Measurements from ENCODE around the gene CYP2U1. TPM values are rescaled to one million over a fixed set of nuclear protein-coding genes. Genes with fewer than 3 reads are reported as not detected.
"Not testable (repeated sequence)": the region's sequence is repeated elsewhere in the genome, so short reads cannot be mapped to it uniquely, and the experiment has no call there.

CYP2U1 gene
- polyA plus RNA-seq, 1 donor from 2014 or later = 9.8 TPM

DNA sequence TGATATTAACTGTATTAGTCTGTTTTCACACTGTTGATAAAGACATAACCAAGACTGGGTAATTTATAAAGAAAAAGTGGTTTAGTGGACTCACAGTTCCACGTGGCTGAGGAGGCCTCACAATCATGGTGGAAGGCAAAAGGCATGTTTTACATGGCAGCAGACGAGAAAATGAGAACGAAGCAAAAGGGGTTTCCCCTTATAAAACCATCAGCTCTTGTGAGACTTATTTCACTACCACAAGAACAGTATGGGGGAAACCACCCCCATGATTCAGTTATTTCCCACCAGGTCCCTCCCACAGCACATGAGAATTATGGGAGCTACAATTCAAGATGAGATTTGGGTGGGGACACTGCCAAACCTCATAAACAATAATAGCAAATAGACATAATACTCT is 26.3 kb upstream of the CYP2U1 start:
- H3K4me1 Mint-ChIP-seq, H3K36me3 Mint-ChIP-seq, H3K27ac Mint-ChIP-seq, H3K4me3 Mint-ChIP-seq, H3K27me3 Mint-ChIP-seq: not testable (repeated sequence)
- peaks cover 0 to 10% (median 0%) of the 10 kb centered on the region in 3 donors for H3K9me3 Mint-ChIP-seq

DNA sequence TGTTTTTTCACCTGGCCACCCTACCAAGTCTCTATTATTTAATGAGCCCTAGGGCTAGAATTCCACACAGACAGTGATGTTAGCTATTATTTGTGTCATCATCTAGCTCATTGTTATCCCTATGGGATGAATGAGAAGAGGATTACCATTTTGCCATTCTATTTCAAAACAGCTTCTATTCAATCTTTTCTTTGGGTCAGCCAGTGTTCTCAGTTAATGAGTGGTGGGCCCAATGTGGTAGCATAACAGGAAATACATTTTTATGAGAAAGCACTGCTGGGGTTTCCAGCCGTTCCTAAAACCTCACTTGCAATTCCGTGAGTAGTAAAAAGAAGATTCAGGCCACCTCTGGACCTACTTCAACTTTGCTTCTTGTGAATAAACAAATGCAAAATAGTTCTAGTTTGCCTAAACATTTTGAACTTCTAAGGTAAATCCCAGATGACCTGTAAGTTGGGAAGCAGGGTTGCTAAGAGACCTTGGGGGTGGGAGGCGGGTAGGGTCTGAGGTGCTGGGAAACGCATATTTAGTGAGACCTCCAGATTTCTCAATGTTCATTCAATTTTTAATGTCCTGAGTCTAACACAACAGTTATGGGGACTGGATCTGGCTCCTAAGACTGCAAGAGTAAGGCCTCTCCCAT is 24.8 kb upstream of the CYP2U1 start:
- Mint-ChIP-seq H3K27me3 (peaks cover 5% of the 10 kb centered on the region), H3K27ac (no peak overlapping the region), H3K9me3 (peaks cover 0 to 10% (median 0%) of the 10 kb centered on the region in 3 donors), H3K4me3 (no peak overlapping the region), H3K36me3 (no peaks in the 10 kb centered on the region), H3K4me1 (no peaks in the 10 kb centered on the region)

DNA sequence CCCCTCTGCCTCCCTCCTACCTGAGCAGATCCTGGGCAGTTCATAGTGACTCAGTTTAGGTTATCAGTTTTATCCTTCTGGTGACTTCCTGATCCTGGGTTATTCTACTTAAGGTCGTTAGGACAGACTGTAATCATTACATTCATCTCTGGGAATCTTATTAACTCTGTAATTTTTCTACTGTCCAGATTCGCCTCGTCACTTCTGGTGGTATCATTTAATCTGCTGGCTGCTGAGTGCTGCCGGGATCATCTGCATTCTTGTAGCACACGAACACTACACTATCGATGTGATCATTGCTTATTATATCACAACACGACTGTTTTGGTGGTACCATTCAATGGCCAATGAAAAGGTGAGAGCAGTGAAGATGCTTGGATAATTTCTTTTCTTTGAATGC is 23.0 kb upstream of the CYP2U1 start:
- no peaks in the 10 kb centered on the region for H3K36me3 Mint-ChIP-seq

DNA sequence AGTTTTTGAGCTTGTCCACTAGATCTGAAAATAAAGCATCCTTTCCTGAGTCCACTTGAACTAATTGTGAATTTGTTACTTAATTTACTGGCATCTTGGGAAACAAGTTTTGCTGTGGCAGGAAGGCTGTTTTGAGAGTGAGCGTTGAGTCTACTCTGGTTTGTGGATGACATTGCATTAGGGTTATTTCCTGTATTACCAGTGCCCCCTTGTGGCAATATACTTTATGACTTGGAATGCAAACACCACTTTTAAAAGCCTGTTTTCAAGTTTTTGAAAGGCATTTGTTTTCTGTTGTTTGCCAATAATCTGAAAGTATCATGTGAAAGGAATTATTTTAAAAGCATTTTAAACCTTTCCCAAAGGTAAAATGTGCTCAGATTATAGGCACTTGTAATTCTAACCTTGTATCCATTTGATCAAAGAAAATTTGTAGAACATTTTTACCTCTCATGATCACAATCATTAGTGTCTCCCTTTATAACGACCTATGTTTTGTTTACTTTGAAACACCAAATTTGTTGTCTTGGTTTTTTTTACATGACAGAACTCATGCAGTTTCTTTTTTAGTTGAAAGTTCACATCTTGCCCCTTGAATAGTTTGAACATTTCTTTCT is 18.0 kb upstream of the CYP2U1 start:
- H3K9me3 Mint-ChIP-seq = no peaks in the 10 kb centered on the region
- no peaks in the 10 kb centered on the region for H3K36me3 Mint-ChIP-seq
- H3K27me3 Mint-ChIP-seq = peaks cover 5% of the 10 kb centered on the region
- H3K4me3 Mint-ChIP-seq = no peak overlapping the region
- H3K27ac Mint-ChIP-seq = no peak overlapping the region
- peaks cover 0 to 2% (median 2%) of the 10 kb centered on the region in 3 donors for H3K4me1 Mint-ChIP-seq

More for the DNA sequence above, 23.0 kb upstream of the CYP2U1 start:
- no peak overlapping the region for H3K4me3 Mint-ChIP-seq
- H3K27ac Mint-ChIP-seq = no peak overlapping the region
- H3K4me1 Mint-ChIP-seq = peaks cover 0 to 2% (median 2%) of the 10 kb centered on the region in 3 donors
- H3K9me3 Mint-ChIP-seq = peaks cover 0 to 10% (median 0%) of the 10 kb centered on the region in 3 donors
- peaks cover 2% of the 10 kb centered on the region for H3K27me3 Mint-ChIP-seq

DNA sequence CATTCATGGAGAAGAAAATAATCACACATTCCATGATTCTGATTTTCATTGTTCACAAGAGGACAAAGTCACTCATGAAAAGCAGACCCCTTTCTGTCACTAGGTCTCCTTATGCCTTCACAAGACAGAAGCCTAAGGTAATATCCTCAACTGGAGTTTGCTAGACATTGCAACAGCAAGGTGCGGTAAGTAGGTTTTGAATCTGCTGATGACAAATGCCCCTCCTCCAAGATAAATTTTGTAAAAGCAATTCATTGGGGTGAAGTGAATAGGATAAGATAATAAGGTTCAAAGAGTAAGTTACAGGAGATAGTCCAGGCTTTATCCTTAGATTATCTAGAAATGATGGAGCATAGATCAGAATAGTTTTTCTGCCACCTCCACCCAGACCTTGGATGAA is 16.1 kb upstream of the CYP2U1 start:
- Mint-ChIP-seq H3K27ac (no peak overlapping the region), H3K27me3 (peaks cover 3% of the 10 kb centered on the region), H3K4me1 (peaks cover 0 to 2% (median 2%) of the 10 kb centered on the region in 3 donors), H3K9me3 (peaks cover 2 to 8% (median 2%) of the 10 kb centered on the region in 3 donors), H3K36me3 (no peaks in the 10 kb centered on the region), H3K4me3 (no peak overlapping the region)

DNA sequence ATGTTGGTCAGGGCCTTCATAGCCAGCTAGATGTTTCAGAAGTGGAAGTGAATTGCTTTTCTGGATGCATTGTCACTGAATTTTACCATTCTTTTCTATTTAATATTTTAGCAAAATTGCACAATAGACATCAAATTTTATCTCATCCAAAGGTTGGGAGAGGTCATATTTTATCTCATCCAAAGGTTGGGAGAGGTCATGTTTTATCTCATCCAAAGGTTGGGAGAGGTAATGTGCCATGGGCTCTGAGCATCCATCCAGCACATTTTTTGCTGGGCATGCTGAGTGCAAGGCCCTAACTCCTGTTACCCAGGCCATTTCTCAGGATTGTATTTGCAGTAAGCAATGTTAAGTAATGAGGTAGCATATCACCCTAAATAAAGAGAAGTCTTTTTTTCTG is 14.7 kb upstream of the CYP2U1 start:
- peaks cover 3% of the 10 kb centered on the region for H3K36me3 Mint-ChIP-seq
- no peak overlapping the region for H3K4me3 Mint-ChIP-seq
- H3K27me3 Mint-ChIP-seq = peaks cover 3% of the 10 kb centered on the region

DNA sequence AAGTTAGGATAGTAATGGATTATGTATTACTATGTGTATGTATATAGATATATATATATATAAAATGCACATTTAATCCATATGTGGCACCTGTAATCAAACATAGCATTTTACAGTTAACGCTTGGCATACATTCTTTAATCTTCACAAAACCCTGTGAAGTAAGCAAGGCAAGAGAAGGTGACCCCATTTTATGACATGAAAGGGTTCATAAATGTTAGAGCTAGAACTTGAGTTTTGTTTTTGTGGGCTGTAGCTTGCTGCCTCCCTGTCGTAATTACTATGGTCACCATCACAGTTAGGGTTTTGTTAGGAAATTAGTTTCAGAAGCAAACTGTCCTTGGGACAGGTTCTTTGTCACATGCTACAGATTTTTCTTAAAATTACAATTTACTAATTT is 13.8 kb upstream of the CYP2U1 start:
- peaks cover 6% of the 10 kb centered on the region for H3K36me3 Mint-ChIP-seq
- H3K4me1 Mint-ChIP-seq = peaks cover 0 to 2% (median 2%) of the 10 kb centered on the region in 3 donors
- no peak overlapping the region for H3K27ac Mint-ChIP-seq
- H3K9me3 Mint-ChIP-seq = peaks cover 2 to 11% (median 6%) of the 10 kb centered on the region in 3 donors
- no peak overlapping the region for H3K4me3 Mint-ChIP-seq
- peaks cover 3% of the 10 kb centered on the region for H3K27me3 Mint-ChIP-seq

More for the DNA sequence above, 14.7 kb upstream of the CYP2U1 start:
- Mint-ChIP-seq H3K4me1 (peaks cover 0 to 2% (median 2%) of the 10 kb centered on the region in 3 donors), H3K9me3 (peaks cover 2 to 11% (median 6%) of the 10 kb centered on the region in 3 donors), H3K27ac (no peak overlapping the region)

DNA sequence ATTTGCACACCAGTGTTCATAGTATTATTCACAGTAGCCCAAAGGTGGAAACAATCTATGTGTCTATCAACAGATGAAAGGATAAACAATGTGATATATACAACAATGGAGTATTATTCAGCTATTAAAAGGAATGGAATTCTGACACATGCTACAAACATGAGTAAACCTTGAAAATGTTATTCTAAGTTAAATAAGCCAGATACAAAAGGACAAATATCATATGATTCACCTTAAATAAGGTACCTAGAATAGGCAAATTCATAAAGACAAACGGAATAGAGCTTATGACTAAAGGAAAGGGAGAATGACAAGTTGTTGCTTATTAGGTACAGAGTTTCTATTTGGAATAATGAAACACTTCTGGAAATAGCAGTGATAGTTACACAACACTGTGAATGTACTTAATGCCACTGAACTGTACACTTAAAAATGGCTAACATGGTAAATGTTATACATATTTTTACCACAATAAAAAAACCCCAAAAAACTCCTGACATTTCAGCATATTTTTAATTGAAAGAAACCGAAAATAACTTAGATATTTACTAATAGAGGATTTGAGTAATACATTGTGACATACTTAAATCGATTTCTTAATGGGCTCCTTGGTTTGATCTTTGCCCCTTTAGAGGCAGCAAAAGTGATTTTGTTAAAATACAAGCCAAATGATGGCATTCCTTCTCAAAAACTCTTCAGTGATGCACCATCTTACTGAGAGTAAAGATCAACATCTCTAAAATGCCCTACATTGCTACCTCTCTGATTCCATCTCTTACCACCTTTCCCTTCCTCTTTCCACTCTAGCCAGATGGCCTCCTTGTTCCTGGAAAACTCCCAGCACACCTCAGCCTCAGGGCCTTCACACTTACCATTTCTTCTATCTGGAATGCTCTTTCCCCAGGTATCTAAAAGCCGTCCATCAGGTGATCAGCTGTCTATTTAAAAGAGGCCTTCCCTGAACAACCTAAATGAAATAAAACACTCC is 8.6 kb upstream of the CYP2U1 start:
- H3K27ac Mint-ChIP-seq = no peak overlapping the region

DNA sequence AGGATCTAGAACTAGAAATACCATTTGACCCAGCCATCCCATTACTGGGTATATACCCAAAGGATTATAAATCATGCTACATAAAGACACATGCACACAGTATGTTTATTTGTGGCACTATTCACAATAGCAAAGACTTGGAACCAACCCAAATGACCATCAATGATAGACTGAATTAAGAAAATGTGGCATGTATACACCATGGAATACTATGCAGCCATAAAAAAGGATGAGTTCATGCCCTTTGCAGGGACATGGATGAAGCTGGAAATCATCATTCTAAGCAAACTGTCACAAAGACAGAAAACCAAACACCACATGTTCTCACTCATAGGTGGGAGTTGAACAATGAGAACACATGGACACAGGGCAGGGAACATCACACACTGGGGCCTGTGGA is 5.6 kb upstream of the CYP2U1 start:
- not testable (repeated sequence) for H3K9me3 Mint-ChIP-seq, H3K4me1 Mint-ChIP-seq, H3K36me3 Mint-ChIP-seq, H3K27ac Mint-ChIP-seq, H3K27me3 Mint-ChIP-seq
- H3K4me3 Mint-ChIP-seq = peak overlapping the region in 1 of 4 donors; percentile 28

More for the DNA sequence above, 8.6 kb upstream of the CYP2U1 start:
- H3K9me3 Mint-ChIP-seq = peaks cover 2 to 11% (median 6%) of the 10 kb centered on the region in 3 donors
- no peak overlapping the region for H3K4me3 Mint-ChIP-seq
- no peaks in the 10 kb centered on the region for H3K4me1 Mint-ChIP-seq
- H3K27me3 Mint-ChIP-seq = no peaks in the 10 kb centered on the region
- peaks cover 6% of the 10 kb centered on the region for H3K36me3 Mint-ChIP-seq

DNA sequence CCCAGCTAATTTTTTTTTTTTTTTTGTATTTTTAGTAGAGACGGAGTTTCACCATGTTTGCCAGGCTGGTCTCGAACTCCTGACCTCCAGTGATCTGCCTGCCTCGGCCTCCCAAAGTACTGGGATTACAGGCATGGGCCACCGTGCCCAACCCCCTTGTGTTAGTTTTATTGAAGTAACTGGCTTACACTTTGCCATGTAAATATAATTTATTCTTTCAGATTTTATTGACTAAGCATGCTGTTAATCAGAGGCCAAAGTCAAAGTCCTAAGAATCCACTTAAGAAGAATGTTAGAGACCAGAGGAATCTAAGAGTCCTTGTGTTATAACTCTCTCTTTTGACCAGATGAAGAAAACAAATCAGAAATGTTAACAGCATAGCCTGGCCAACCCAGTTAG is 4.5 kb upstream of the CYP2U1 start:
- H3K27me3 Mint-ChIP-seq, H3K9me3 Mint-ChIP-seq, H3K4me1 Mint-ChIP-seq, H3K36me3 Mint-ChIP-seq, H3K4me3 Mint-ChIP-seq, H3K27ac Mint-ChIP-seq: not testable (repeated sequence)

DNA sequence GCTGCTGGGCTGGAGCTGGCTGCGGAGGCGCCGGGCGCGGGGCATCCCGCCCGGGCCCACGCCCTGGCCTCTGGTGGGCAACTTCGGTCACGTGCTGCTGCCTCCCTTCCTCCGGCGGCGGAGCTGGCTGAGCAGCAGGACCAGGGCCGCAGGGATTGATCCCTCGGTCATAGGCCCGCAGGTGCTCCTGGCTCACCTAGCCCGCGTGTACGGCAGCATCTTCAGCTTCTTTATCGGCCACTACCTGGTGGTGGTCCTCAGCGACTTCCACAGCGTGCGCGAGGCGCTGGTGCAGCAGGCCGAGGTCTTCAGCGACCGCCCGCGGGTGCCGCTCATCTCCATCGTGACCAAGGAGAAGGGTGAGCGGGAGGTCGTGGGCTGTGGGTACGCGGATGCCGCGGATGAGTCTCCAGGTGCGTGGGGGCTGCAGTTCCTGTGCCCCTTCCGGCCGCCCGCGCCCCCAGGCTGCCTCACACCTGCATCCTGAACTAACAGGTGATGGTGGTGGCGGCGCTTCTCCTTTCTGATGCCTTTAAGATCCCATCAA is 499 bp downstream of the CYP2U1 start:
- Mint-ChIP-seq H3K4me1 (peaks cover 32 to 42% (median 40%) of the 10 kb centered on the region in 3 donors), H3K27me3 (no peaks in the 10 kb centered on the region), H3K4me3 (peak overlapping the region; percentile 90 to 98 (median 94)), H3K27ac (peak overlapping the region; percentile 82 to 91 (median 84)), H3K9me3 (no peaks in the 10 kb centered on the region), H3K36me3 (peaks cover 4% of the 10 kb centered on the region)

DNA sequence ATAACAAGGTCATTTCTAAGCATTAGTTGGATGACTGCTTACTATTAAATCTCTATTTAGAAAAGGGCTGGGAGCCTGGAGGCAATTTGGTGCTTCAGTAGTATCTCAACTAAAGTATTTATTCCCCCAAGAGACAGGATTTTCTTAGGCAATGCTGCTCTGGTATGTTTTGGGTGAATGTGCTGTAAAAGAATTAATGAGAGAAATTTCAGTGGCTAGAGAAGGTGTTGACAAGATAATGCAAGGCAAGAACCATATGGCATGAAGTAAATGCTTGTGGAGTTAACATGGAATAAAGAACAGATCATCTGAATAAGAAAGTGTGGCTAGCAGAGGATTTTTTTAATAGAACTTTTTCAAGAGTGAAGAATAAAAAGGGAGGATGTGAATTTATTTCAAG is 3.9 kb downstream of the CYP2U1 start:
- peaks cover 36 to 45% (median 44%) of the 10 kb centered on the region in 3 donors for H3K4me1 Mint-ChIP-seq
- peak overlapping the region in 2 of 4 donors; percentile 47 to 97 for H3K4me3 Mint-ChIP-seq
- no peaks in the 10 kb centered on the region for H3K27me3 Mint-ChIP-seq
- peaks cover 4% of the 10 kb centered on the region for H3K36me3 Mint-ChIP-seq
- peak overlapping the region in 1 of 3 donors; percentile 0 for H3K27ac Mint-ChIP-seq
- H3K9me3 Mint-ChIP-seq = no peaks in the 10 kb centered on the region

DNA sequence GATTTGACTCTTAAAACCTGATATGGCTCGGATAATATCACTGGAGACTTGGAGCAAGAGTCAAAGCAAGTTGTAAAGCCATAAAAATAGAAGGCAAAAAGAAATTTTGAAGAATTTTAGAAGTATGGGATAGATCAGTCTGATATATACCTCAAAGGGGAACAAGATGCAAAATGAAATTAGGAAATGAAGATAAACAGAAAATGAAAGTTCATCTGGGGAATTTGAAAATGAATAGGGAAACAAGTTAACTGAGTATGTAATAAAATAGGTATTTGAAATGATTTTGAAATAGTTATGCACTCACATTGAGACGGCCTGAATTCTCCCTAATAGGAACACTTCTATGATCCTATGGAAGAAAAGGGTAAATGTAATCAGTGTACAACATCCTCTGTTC is 5.7 kb downstream of the CYP2U1 start:
- H3K9me3 Mint-ChIP-seq = no peaks in the 10 kb centered on the region
- peak overlapping the region in 3 of 4 donors; percentile 32 to 76 (median 64) for H3K4me3 Mint-ChIP-seq
- peak overlapping the region; percentile 27 to 69 (median 58) for H3K27ac Mint-ChIP-seq
- H3K36me3 Mint-ChIP-seq = peaks cover 4% of the 10 kb centered on the region
- H3K27me3 Mint-ChIP-seq = no peaks in the 10 kb centered on the region
- peaks cover 30 to 43% (median 41%) of the 10 kb centered on the region in 3 donors for H3K4me1 Mint-ChIP-seq

DNA sequence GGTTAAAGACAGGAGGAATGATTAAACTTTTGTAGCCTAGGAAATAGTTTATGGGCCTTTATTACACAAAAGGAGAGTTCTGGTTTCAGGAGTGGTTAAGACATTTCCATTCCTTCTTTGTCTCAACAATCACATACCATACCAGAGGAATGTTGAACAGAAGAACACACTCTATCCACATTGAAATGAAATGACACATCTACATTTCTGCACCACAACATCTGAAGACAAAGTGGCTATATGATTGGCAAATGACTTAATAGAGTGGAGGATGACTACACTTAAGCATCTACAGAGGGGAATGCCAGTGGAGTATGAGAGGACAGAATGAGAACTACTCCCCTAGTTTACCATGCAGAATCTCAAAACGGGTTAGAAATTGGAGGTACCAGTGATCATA is 8.0 kb downstream of the CYP2U1 start:
- Mint-ChIP-seq H3K4me3 (no peak overlapping the region), H3K27me3 (no peaks in the 10 kb centered on the region), H3K4me1 (peaks cover 15 to 24% (median 20%) of the 10 kb centered on the region in 3 donors), H3K9me3 (no peaks in the 10 kb centered on the region), H3K36me3 (peaks cover 6% of the 10 kb centered on the region), H3K27ac (no peak overlapping the region)

DNA sequence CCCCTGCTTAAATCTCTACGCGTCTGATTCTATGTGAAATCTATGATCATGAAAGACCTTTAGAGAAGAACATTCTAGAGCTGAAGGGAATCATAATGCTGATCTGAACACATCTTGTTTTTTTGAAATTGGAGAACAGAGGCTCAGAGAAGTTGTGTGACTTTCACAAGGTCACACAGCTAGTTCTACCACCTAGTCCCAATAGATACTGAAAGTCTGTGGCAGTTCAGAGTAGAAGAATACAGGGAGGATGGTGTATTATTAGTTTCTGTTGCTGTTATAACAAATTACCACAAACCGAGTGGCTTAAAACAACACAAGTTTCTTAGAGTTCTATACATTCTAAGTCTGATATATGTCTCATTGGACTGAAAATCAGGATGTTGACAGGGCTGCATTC is 14.5 kb downstream of the CYP2U1 start:
- H3K4me1 Mint-ChIP-seq = no peaks in the 10 kb centered on the region
- H3K27me3 Mint-ChIP-seq = no peaks in the 10 kb centered on the region
- H3K4me3 Mint-ChIP-seq = no peak overlapping the region
- H3K36me3 Mint-ChIP-seq = peaks cover 19% of the 10 kb centered on the region
- H3K27ac Mint-ChIP-seq = no peak overlapping the region
- H3K9me3 Mint-ChIP-seq = no peaks in the 10 kb centered on the region

All from IgD-negative memory B cell (primary cell).